ENCODE data around the gene ELP4. TPM values are rescaled to one million over a fixed set of nuclear protein-coding genes. Genes with fewer than 3 reads are reported as not detected.

ELP4 gene
- total and polyA plus RNA-seq, 2 donors (not counting 1 experiment from before 2014, with no cell fraction given), result 7.1 to 31.3 TPM

GRCh38 chr11:31664129-31664528 lies 154.6 kb downstream of the ELP4 start:
- H3K9ac ChIP-seq (ENCODE audit: low read length), result no peak overlapping the region
- no peak overlapping the region for H2AFZ ChIP-seq (ENCODE audit: insufficient read depth, low read depth, low read length, poor library complexity, severe bottlenecking)
- 100% methylated on average over 1 of the region's 3 CpGs for WGBS (ENCODE audit: insufficient coverage)
- ATAC-seq (ENCODE audit: low read depth) (no peak), DNase-seq (no peak)
- no peak overlapping the region for H3K4me2 ChIP-seq (replicated peaks; ENCODE audit: low read depth, low read length, poor library complexity, severe bottlenecking)
- no peaks in the 10 kb centered on the region for H3K4me1 ChIP-seq (ENCODE audit: control insufficient read depth in 2 of 2, insufficient read depth in 2 of 2, low read length in 2 of 2)
- Mint-ChIP-seq H3K9me3 (ENCODE audit: insufficient read depth) (no peaks in the 10 kb centered on the region), H3K4me1 (no peaks in the 10 kb centered on the region), H3K4me3 (no peak overlapping the region), H3K27ac (no peak overlapping the region), H3K27me3 (no peaks in the 10 kb centered on the region)
- no peak overlapping the region for H3K4me3 ChIP-seq (ENCODE audit: control extremely low read depth in 1 of 5, extremely low read depth in 1 of 5, insufficient read depth in 1 of 5, low read depth in 2 of 5, low read length in 4 of 5)
- intact Hi-C loops (cut with micrococcal nuclease), result no loop called here
- H3K79me2 ChIP-seq (ENCODE audit: control insufficient read depth, insufficient read depth, low read length), result no peaks in the 10 kb centered on the region
- H3K27ac ChIP-seq (ENCODE audit: low read length in 2 of 2), result no peak overlapping the region
- H3K27me3 ChIP-seq (replicated peaks in 1 of 4; ENCODE audit: control extremely low read depth in 1 of 4, control insufficient read depth in 3 of 4, insufficient read depth in 4 of 4, low read length in 3 of 4), result no peaks in the 10 kb centered on the region
- no peaks in the 10 kb centered on the region for H3K9me3 ChIP-seq (ENCODE audit: control extremely low read depth in 1 of 3, control insufficient read depth in 2 of 3, insufficient read depth in 1 of 3, low read length in 2 of 3)
- no peaks in the 10 kb centered on the region for H3K36me3 ChIP-seq (replicated peaks in 1 of 2; ENCODE audit: control extremely low read depth in 1 of 2, control insufficient read depth in 1 of 2, extremely low read depth in 1 of 2, insufficient read depth in 2 of 2, low read length in 1 of 2)
- POLR2A ChIA-PET, result no interaction called here
- no peaks in the 10 kb centered on the region for H4K20me1 ChIP-seq (ENCODE audit: control insufficient read depth, insufficient read depth, low read length, poor library complexity, severe bottlenecking)
- CTCF ChIA-PET, result no interaction called here
- TF ChIP-seq EZH2 (IDR thresholded peaks at IDR 0.05; ENCODE audit: borderline replicate concordance, insufficient read depth, low read depth, low read length, poor library complexity, severe bottlenecking), result no peak

DNA sequence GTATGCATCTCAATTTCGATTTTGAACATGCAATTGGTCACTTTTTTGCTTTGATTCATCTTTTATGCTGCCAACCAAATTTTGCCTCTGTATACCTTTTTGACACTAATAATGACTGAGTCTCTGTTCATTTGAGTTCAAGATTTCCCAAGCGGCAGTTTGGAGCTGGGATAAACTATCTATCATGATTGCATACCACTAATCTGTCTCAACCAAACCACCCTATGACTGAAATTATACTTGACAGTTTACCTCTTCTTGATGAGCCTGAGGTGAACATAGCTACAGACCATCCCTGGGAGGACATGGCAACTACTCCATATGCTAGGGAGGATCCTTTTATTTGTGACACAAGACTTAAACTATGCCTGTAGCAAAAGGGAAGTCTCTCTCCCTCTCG lies 155.4 kb downstream of the ELP4 start:
- Mint-ChIP-seq H3K27ac (no peak overlapping the region), H3K9me3 (ENCODE audit: insufficient read depth) (no peaks in the 10 kb centered on the region), H3K27me3 (no peaks in the 10 kb centered on the region), H3K4me3 (no peak overlapping the region), H3K4me1 (no peaks in the 10 kb centered on the region)
- Histone ChIP-seq H2AFZ (ENCODE audit: insufficient read depth, low read depth, low read length, poor library complexity, severe bottlenecking) (no peak overlapping the region), H3K4me3 (ENCODE audit: control extremely low read depth in 1 of 5, extremely low read depth in 1 of 5, insufficient read depth in 1 of 5, low read depth in 2 of 5, low read length in 4 of 5) (no peak overlapping the region), H3K79me2 (ENCODE audit: control insufficient read depth, insufficient read depth, low read length) (no peaks in the 10 kb centered on the region), H3K4me1 (ENCODE audit: control insufficient read depth in 2 of 2, insufficient read depth in 2 of 2, low read length in 2 of 2) (no peaks in the 10 kb centered on the region), H3K9ac (ENCODE audit: low read length) (no peak overlapping the region), H4K20me1 (ENCODE audit: control insufficient read depth, insufficient read depth, low read length, poor library complexity, severe bottlenecking) (no peaks in the 10 kb centered on the region), H3K27me3 (replicated peaks in 1 of 4; ENCODE audit: control extremely low read depth in 1 of 4, control insufficient read depth in 3 of 4, insufficient read depth in 4 of 4, low read length in 3 of 4) (no peaks in the 10 kb centered on the region), H3K4me2 (replicated peaks; ENCODE audit: low read depth, low read length, poor library complexity, severe bottlenecking) (no peak overlapping the region), H3K9me3 (ENCODE audit: control extremely low read depth in 1 of 3, control insufficient read depth in 2 of 3, insufficient read depth in 1 of 3, low read length in 2 of 3) (no peaks in the 10 kb centered on the region), H3K36me3 (replicated peaks in 1 of 2; ENCODE audit: control extremely low read depth in 1 of 2, control insufficient read depth in 1 of 2, extremely low read depth in 1 of 2, insufficient read depth in 2 of 2, low read length in 1 of 2) (no peaks in the 10 kb centered on the region), H3K27ac (ENCODE audit: low read length in 2 of 2) (no peak overlapping the region)
- POLR2A ChIA-PET, result no interaction called here
- CTCF ChIA-PET, result no interaction called here
- intact Hi-C loops (cut with micrococcal nuclease), result no loop called here
- no peak for DNase-seq
- TF ChIP-seq, protein P1, sequence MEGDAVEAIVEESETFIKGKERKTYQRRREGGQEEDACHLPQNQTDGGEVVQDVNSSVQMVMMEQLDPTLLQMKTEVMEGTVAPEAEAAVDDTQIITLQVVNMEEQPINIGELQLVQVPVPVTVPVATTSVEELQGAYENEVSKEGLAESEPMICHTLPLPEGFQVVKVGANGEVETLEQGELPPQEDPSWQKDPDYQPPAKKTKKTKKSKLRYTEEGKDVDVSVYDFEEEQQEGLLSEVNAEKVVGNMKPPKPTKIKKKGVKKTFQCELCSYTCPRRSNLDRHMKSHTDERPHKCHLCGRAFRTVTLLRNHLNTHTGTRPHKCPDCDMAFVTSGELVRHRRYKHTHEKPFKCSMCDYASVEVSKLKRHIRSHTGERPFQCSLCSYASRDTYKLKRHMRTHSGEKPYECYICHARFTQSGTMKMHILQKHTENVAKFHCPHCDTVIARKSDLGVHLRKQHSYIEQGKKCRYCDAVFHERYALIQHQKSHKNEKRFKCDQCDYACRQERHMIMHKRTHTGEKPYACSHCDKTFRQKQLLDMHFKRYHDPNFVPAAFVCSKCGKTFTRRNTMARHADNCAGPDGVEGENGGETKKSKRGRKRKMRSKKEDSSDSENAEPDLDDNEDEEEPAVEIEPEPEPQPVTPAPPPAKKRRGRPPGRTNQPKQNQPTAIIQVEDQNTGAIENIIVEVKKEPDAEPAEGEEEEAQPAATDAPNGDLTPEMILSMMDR (IDR thresholded peaks at IDR 0.05), result no peak
- TF ChIP-seq EZH2 (IDR thresholded peaks at IDR 0.05; ENCODE audit: borderline replicate concordance, insufficient read depth, low read depth, low read length, poor library complexity, severe bottlenecking), result no peak
- no peak for ATAC-seq (ENCODE audit: low read depth)
- WGBS (ENCODE audit: insufficient coverage), result 100% methylated on average over 1 of the region's 3 CpGs

Measured in B cell (primary cell).